ENCODE data around the gene EPHB1.

The EPHB1 gene

DNA sequence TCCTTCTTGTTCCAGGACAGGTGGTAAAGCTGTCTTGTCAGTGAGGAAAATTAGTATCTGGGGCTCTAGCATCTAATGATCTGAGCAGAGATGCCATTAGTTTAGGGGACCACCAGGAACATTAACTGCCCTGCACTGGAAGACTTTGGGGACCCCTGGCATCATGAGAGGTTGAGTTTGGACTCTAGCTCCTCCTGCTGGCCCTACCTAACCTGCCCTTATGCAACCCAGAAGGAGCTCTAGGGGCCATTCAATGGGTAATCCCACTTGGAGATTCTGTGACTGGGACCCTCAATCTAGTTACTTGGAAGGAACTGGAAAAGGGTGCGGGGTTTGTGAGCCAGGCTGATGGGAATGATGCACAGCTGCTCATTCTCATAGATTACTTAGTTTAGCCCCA, 451.0 kb downstream of the EPHB1 start:
- H3K4me3 ChIP-seq (ENCODE audit: low read depth, low read length), result no peak overlapping the region
- in situ Hi-C loops (cut with HindIII; ENCODE audit: low sequenced_read_pairs), result no loop called here
- TF ChIP-seq, protein P1, sequence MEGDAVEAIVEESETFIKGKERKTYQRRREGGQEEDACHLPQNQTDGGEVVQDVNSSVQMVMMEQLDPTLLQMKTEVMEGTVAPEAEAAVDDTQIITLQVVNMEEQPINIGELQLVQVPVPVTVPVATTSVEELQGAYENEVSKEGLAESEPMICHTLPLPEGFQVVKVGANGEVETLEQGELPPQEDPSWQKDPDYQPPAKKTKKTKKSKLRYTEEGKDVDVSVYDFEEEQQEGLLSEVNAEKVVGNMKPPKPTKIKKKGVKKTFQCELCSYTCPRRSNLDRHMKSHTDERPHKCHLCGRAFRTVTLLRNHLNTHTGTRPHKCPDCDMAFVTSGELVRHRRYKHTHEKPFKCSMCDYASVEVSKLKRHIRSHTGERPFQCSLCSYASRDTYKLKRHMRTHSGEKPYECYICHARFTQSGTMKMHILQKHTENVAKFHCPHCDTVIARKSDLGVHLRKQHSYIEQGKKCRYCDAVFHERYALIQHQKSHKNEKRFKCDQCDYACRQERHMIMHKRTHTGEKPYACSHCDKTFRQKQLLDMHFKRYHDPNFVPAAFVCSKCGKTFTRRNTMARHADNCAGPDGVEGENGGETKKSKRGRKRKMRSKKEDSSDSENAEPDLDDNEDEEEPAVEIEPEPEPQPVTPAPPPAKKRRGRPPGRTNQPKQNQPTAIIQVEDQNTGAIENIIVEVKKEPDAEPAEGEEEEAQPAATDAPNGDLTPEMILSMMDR (IDR thresholded peaks at IDR 0.05; ENCODE audit: low read depth, low read length), result no peak
- DNase-seq (ENCODE audit: low read depth, low spot score), result no peak

DNA sequence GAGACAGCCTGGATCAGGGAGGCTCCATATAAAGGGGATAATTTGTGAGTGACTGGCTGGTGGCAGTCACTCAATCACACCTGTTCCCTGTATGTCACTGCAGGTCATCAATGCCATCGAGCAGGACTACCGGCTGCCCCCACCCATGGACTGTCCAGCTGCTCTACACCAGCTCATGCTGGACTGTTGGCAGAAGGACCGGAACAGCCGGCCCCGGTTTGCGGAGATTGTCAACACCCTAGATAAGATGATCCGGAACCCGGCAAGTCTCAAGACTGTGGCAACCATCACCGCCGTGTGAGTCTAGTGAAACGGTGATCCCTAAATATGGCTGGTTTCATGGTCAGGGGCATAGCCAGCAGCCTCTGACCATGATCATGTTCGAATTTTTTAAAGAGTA, 453.2 kb downstream of the EPHB1 start:
- no peak overlapping the region for H3K4me3 ChIP-seq (ENCODE audit: low read depth, low read length)
- in situ Hi-C loops (cut with HindIII; ENCODE audit: low sequenced_read_pairs), result no loop called here
- TF ChIP-seq, protein P1 (IDR thresholded peaks at IDR 0.05; ENCODE audit: low read depth, low read length), result no peak
- DNase-seq (ENCODE audit: low read depth, low spot score), result no peak

DNA sequence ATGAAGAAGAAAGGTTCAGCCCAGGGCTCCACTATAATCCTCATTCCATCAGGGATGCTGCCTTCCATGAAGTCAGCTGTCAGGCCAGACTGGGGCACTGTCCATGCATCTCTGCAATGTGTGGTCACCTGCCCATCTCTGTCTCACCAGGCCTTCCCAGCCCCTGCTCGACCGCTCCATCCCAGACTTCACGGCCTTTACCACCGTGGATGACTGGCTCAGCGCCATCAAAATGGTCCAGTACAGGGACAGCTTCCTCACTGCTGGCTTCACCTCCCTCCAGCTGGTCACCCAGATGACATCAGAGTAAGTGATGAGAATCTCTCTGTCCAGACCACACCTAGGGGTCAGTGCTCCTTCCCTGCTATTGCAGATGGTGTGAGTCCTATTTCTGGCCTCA, 454.1 kb downstream of the EPHB1 start:
- H3K4me3 ChIP-seq (ENCODE audit: low read depth, low read length), result no peak overlapping the region
- in situ Hi-C loops (cut with HindIII; ENCODE audit: low sequenced_read_pairs), result no loop called here
- no peak for DNase-seq (ENCODE audit: low read depth, low spot score)
- TF ChIP-seq, protein P1 (IDR thresholded peaks at IDR 0.05; ENCODE audit: low read depth, low read length), result no peak

DNA sequence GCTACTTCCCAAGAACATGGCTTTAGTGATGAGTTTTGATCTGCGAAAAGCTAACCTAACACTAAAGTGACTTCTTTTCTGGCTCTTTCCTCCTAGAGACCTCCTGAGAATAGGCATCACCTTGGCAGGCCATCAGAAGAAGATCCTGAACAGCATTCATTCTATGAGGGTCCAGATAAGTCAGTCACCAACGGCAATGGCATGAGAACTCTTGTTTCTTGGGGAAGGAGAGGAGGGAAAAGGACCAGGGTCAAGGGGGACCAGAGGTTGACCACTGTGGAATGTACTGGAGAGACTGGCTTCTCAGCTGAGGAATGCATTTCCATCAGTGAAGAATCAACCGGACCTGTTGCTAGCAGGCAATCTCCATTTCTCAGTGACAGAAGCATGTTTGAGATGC, 463.9 kb downstream of the EPHB1 start:
- in situ Hi-C loops (cut with HindIII; ENCODE audit: low sequenced_read_pairs), result no loop called here
- TF ChIP-seq, protein P1 (IDR thresholded peaks at IDR 0.05; ENCODE audit: low read depth, low read length), result no peak
- H3K4me3 ChIP-seq (ENCODE audit: low read depth, low read length), result no peak overlapping the region
- DNase-seq (ENCODE audit: low read depth, low spot score), result no peak

DNA sequence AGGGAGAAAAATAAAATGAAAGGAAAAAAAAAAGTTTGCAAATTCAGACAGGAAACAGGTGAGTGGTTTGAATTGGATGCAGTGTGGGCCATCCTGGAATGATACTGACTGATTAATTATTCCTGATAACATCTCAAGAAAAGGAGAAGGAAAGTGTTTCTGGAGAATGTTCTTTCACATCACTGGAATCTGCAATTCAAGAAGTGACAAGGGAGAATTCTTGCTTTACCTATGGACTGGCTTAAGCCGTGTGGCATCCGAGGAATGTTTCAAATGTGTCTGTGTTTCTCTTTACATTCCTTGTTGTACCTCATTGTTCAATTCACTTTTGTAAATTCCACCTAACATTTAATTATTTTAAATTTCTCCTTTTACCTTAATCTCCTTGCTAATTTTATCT, 465.0 kb downstream of the EPHB1 start:
- H3K4me3 ChIP-seq (ENCODE audit: low read depth, low read length), result no peak overlapping the region
- in situ Hi-C loops (cut with HindIII; ENCODE audit: low sequenced_read_pairs), result no loop called here
- DNase-seq (ENCODE audit: low read depth, low spot score), result no peak
- TF ChIP-seq, protein P1 (IDR thresholded peaks at IDR 0.05; ENCODE audit: low read depth, low read length), result no peak

DNA sequence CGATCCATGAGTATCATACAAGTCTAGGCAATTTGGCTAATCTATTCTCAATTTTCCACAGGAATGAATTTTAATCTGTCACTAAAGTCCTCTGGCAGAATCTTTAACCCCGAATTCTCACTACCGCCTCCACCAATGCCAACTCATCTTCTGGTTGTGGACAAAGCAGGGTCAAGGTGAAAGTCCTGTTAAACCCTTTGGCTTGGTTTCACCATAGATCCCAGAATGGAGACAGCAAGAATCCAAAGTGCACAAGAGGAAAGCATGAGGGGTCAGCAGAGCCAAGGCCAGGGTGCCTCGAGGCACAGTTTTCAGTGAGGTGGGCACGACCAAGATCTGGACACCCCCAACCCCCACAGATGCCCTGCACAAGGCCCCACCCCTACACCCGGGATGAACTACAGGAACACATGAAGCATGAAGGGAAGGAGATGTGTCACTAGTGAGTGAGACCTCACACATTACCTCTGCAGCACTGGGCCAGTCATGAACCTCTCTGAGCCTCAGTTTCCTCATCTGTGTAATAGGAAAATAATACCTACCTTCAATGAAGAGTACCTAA, 466.2 kb downstream of the EPHB1 start:
- in situ Hi-C loops (cut with HindIII; ENCODE audit: low sequenced_read_pairs), result no loop called here
- DNase-seq (ENCODE audit: low read depth, low spot score), result no peak
- TF ChIP-seq, protein P1 (IDR thresholded peaks at IDR 0.05; ENCODE audit: low read depth, low read length), result no peak
- H3K4me3 ChIP-seq (ENCODE audit: low read depth, low read length), result no peak overlapping the region

DNA sequence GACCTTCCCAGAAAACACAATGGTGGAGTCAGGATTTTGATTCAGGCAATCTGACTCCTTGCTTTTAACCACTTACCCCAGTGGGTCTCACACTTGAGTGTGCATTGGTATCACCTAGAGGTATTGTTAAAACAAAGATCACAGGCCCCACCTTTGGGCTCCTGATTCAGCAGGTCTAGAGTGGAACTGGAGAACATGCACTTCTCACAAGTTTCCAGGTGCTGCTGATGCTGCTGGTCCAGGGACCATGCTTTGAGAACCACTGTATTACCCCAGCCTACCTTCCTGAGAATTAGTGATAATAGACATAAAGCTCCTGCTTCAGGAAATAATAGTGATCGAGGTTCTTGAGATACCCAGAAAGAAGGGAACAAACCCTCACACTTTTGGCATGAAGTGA, 466.9 kb downstream of the EPHB1 start:
- DNase-seq (ENCODE audit: low read depth, low spot score), result no peak
- TF ChIP-seq, protein P1 (IDR thresholded peaks at IDR 0.05; ENCODE audit: low read depth, low read length), result no peak
- in situ Hi-C loops (cut with HindIII; ENCODE audit: low sequenced_read_pairs), result no loop called here

More for the DNA sequence above, 466.9 kb downstream of the EPHB1 start:
- H3K4me3 ChIP-seq (ENCODE audit: low read depth, low read length), result no peak overlapping the region

Measured in astrocyte of the spinal cord (primary cell).